Effector CD4-positive, alpha-beta T cell (primary cell): ENCODE results near the gene KCNK13.
"Not testable (repeated sequence)": the region's sequence is repeated elsewhere in the genome, so short reads cannot be mapped to it uniquely, and the experiment has no call there.

Experiments used
- DNase-seq: peaks from one replicate; pipeline ENCODE4 v3.0.0-alpha.2; 2020

KCNK13 gene

DNA sequence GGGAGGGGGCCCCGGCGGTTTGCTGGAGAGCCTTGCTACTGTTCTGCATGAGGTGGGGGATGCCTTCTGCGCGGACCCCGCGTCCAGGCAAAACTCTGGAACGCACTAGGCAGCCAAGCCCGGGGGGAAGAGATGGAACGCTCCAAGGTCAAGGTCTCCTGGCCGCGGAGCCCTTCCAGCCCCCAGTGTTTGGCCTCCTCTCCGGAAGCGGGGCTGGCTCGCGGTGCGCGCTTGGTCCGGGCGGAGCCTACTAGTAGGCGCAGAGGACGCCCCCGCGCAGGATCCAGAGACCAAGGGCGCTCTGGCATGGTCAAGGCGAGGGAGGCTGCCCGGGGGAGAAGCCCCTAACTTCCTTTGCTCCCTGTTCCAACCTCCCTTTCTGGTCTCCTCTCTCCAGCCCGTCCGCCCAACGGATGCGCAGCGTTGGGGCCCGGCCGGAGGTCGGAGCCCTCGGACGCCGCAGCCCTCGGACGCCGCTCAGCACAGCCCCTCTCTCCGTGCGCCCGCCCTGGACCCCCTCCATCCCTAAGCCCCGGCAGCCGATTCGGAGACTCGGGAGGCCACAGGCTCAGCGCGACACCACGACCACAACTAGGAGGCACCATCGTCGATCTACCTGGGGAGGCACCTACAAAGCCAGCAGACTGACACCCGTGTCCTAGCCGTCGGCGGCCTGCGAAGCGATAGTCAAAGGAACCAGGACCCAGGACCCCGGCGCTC is 669 bp upstream of the KCNK13 start:
- DNase-seq = no peak

DNA sequence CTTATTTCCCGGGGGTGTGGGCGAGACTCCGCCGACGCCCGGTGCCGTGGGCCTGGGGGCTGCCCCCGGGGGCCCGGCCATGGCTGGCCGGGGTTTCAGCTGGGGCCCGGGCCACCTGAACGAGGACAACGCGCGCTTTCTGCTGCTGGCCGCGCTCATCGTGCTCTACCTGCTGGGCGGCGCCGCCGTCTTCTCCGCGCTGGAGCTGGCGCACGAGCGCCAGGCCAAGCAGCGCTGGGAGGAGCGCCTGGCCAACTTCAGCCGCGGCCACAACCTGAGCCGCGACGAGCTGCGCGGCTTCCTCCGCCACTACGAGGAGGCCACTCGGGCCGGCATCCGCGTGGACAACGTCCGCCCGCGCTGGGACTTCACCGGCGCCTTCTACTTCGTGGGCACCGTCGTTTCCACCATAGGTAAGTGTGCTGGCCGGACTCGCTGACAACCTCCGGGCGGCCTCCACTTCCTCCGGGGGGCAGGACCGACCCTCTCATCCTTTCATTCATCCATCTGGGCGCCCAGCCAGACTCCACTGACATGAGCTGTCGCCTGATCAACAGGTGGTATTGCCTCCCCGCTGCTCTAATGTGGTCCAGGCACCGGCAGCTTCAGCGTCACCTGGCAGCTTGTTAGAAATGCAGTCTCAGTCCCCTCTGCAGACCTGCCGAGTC is 467 bp downstream of the KCNK13 start:
- DNase-seq = no peak

DNA sequence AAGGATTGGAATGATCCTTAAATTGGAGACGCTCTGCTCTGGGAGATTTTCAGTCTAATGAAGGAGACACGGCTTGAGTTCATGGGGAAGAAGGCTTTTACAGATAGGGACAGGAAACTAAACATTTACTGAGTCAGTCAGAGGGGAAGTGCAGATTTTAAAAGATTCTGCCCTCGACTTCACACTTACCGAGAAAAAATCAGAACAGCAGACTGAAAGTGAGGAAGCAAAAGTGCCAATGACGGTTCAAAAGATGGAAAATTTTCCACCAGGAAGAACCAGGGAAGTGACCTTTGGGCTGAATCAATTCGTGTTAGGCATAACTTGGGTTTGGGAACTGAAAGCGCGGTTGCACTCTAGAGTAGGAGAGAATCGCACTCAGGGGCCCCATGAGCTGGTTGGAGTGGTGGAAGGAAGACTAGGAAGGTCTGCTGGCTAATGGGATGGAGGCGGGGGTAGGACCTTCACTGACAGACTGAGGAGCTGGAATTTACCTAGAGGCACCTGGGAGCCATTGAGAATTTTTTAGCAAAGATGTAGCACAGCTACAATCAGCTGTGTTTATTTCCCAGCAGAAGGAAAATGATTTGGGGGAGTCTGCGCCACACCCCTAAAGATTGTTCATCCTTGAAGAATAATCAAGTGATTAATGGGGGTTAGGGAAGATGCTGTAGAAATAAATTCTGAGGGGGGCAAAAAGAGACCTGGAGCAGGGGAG is 1.2 kb downstream of the KCNK13 start:
- DNase-seq = no peak

DNA sequence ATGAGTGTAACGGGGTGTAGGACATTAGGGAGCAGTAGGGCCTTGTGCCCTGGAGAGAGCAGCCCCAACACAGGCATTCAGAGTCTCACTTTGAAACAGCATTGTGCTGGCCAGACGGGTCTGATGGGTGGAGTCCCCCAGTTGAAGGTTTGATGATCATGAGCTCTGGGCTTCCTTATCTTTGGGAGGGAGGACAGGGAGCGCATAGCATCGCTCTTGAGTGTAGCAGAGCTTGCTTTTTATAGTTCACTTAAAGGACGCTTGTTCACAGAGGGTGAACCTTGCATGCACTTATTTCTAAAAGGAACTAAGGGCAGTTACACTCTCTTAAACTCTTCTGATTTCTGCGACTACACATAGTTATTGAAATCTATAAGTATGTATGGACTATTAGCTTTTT is 10.6 kb downstream of the KCNK13 start:
- no peak for DNase-seq

DNA sequence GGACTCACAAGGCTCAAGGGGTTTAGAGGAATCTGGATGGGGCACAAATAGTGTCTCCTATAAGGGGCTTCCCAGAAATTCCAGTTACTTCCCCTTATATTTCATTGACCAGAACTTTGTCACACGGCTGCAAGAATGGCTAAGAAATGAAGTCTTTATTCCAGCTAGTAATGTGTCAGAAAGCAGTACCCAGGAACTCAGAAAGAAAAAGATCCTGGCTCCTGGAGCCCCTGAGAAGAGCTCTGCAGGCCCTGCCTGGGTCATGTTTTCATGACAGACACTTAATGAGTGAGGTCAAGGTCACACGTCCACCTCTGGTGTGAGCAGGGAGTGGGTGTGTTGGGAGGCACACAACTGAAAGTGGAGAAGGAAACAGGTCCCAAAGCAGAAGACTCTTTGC is 17.8 kb downstream of the KCNK13 start:
- no peak for DNase-seq

DNA sequence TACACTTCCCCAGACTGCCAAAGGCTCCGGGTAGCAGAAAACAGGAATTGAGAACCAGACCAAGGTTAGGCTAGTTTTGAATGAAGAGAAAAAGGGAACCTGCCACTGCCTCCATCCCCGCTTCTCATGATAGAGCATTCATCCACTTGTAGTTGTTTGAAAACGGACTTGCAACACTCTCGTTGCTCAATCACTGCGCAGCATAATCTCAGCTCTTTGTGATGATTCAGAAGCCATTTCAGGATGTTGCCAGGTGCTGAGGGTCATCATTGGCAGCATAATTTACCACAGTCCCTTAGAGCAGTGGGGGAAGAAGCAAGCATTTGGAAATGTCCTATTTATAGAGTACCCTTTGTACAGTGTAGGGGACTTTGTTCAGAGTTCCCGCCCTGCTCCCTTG is 25.6 kb downstream of the KCNK13 start:
- no peak for DNase-seq

DNA sequence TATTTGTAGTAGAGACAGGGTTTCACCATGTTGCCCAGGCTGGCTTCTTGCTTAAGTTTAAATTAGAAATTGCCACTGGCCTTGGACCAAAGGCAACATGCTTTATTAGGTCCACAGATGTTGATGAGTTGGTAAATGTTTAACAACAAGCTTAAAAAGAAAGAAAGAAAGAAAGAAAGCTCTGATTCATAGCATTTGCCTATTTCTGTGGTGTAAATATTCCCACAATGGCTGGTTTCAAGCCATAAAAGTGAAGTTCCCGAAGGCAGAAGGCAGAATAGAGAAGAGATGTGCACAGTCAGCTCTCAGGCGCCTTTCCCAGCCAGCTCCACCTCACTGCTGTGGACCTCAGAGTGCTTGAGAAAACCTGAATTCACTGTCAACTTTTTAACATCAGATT is 26.4 kb downstream of the KCNK13 start:
- DNase-seq = no peak

DNA sequence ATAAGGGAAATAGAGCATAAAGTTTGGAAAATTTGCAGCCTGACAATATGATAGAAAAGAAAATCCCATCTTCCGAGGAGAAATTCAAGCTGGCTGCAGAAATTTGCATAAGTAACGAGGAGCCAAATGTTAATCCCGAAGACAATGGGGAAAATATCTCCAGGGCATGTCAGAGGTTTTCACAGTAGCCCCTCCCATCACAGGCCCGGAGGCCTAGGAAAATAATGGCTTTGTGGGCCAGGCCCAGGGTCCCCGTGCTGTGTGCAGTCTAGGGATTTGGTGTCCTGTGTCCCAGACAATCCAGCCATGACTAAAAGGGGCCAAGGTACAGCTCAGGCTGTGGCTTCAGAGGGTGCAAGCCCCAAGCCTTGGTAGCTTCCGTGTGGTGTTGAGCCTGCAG is 27.7 kb downstream of the KCNK13 start:
- not testable (repeated sequence) for DNase-seq

DNA sequence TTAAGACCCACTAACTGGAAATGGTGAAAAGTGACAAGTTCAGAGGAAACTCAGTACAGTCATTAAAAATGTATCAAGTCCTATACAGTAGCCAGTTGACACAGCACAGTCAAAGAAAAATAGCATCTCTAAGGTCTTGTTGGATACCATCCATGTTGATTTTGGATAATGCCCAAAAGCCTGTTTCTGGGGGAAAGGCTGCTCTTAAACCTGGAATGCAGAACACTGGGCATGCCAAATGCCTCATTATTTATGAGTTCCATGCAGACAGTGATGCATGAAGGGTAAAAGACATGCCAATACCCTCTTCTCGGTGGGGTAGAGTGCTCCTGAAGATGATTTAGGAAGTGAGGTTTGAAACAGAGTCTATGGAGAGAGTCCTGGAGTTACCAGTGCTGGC is 29.6 kb downstream of the KCNK13 start:
- no peak for DNase-seq

DNA sequence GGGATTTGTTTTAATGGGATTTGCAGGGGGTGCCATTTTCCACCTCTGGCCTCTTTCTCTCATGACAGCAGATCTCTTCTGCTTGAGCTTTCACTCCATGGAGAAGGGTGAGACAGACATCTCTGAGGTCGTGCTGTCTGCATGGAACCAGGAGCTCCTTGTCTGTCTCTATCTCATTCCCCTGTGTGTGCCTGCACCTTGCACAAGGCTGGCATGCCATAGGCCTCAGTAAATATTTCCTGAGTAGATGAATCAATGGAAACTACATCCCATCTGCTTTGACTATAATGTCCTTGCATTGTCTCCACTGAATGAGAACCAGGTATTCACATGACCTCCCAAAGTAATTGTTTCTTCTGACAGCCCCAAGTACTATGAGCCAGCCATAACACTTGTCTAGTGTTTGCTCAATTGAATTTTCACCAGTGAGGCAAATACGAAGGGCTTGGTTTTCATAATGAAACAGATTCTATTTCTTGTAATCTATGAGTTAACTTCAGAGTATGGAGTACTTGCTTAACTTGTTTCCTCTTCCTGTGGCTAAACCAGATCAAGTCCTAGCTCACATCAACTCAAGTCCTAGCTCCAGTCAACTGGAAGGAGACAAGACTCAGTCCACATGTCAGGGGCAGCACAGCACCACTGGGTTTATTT is 32.3 kb downstream of the KCNK13 start:
- no peak for DNase-seq

DNA sequence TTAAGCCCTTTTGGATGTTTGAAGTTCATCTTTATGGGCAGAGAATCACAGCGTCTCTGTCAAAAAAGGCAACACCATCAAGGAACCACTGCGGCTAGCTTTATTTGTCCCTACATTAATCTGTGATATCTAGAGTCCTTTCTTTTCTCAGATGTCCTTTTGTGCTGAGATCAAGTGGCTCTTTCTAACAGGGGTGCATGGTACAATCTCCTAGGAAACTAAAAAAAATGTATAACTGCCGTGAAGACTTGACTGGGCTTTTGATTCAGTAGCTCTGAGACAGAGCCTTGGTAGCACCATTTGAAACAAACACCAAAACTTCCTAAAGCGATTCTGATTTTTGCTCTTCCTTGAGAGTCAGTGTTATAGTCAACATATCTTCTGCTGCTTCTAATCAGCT is 33.3 kb downstream of the KCNK13 start:
- DNase-seq = no peak

DNA sequence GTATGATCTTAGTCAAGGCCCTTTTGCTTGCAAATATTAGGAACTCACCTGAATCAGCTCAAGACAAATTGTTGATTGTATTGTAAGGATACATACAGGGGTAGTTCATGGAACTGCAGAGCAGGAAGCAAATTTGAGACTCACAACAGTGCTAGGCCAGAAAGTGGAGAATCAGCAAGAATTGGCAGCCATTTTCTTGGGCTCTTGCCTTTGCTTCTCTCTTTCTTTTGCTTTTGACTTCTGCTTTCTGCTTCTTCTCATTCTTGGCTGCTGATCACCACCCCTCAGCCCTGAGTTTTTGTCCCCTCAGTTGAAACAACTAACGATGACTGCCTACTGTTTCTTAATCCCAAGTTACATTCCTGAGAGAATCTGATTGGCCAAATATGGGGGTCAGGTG is 34.8 kb downstream of the KCNK13 start:
- DNase-seq = no peak

DNA sequence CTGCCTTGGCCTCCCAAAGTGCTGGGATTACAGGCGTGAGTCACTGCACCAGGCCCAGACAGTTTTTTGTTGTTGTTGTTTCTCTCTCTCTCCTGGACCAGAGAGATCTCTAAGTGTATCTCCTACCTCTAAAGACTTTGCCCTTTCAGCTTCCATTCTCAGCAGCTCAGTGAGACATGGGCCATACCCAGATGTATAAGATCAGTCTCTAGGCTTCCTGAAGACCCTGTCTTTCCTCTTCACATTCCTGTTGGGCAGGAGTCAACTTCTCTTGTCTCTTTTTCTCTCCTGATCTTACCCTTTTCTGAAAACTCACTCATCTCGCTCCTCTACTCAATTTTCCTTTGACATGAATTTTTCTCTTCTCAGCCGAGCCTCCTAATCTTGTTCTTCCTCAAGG is 42.0 kb downstream of the KCNK13 start:
- DNase-seq = no peak

DNA sequence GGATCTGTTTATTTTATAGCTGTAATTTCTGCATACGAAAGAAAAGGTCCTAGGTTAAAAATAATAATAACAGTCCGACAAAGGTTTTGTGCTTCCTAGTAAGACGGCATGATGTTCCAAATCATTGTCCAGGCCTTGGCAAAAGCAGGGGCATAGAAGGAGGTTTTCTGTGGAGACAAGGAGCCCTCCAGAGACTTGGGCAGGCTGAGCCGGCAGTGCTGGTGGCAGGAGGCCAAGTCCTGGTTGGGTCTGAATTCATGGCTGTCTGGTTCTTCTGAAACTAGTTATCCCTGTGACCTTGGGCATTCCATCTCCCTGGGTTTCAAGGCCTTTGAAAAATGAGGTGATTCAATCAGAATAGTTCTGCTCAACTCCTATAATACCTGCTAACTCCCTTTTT is 44.0 kb downstream of the KCNK13 start:
- DNase-seq = no peak

DNA sequence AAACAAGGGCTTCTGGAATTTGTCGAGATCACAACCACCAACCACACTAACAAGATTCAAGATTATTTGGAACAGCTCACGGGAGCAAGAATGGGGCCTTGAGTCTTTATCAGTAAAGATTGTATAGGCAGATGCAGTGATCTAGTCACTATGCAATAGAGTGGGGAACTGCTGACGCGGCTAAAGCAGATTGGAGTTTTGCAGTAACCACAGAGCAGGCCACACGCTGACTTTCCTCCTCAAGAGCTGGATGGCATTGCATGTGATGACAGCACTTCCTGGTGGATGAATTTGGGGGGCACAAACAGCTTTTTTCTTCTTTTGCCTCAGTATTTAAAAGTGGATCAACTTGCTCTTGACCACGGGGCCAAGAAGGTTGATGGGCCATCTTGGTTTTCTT is 46.0 kb downstream of the KCNK13 start:
- no peak for DNase-seq

DNA sequence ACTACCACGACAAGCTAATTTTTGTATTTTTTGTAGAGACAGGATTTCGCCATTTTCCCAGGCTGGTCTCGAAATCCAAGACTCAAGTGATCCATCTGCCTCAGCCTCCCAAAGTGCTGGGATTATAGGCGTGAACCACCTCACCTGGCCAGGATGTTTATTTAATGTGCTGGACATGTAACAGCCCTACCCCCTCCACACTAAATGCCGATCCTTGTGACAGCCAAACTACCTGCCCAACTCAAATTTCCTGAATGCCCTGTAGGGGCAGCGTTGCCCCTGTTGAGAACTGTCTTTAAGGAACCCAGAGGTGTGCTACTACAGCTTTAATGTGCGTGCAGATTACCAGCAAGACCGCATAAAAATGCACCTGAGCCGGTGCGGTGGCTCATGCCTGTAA is 48.1 kb downstream of the KCNK13 start:
- DNase-seq = no peak

DNA sequence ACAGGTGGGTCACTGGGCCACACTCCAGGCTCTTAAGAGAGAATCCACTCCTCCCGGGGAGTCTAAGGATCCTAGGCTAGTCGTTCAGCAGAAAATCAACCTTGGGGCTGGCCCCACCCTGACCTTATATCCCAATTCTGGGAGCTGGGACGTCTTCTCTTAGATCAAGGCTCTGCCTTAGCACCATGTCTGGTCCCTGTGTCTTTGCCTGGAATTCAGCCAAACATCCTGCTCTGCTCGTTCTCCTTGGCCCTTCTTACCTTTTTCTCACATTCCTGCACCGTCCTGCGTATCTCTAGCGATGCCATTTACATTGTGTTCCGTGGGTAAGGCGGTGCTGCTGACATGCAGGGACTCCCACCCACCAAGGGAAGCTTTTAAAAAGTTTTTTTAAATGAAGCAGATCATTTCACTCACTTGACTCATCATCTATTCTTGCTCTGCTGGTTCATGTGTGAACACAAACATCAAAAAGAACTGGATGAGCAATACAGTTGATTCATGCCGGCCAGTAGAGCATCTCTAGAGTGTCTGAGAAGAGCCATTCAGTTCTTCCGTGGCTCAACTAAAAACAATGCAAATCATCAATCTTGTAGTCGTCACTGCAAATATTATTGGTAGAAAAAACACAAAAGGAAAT is 50.2 kb downstream of the KCNK13 start:
- no peak for DNase-seq

DNA sequence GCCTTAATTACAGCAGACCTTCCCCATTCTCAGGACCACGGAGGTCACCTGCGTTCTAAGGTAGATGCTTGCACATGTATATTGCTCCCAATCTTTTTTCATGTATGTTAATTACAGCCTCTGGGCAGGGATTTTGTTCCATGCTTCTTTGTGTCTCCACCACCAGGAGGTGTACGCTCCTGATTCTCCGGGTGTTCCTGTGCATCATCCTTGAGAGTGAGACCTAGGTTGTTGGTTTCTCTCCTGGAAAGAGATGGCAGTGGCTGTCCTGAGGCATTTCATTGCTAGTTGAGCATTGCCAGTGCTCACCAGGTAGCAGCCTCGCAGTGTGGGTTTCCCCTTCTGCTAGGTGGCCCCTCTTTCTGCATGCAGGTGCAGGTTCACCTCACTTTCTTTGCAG is 52.8 kb downstream of the KCNK13 start:
- DNase-seq = no peak

DNA sequence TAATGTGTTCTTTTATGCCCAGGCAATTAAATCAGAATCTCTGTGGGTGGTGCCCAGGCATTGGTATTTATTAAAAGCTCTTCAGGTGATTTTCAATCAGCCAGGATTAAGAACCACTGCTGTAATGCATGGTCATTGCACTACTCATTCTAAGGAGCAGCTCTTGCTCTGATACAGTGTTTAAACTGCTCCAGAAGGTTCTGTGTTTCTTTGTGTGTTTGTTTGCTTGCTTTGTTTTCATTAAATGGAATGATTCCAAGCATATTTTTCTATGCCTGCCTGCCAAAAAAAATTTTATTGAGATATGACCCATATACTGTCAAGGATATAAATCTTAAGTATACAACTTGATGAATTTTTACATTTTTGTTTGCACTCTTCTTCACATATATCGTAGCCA is 54.0 kb downstream of the KCNK13 start:
- no peak for DNase-seq

DNA sequence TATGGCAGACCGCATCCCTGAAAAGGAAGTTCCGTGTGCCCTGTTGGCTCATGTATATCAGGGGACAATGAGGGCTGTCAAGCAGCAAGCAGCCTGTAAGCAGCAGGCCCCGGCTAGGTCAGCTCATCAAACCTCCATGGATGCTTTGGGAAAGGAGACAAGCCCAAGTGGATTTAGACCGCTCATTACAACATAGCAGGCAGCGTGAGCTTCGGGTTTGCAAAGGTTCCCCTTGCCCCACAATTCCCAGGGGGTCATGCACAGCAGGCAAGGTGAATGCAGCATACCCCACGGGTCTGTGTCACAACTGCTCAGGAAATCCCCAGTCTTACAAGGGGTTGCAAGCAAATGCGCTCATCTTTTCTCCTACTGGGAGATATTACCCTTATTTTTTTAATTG is 54.6 kb downstream of the KCNK13 start:
- no peak for DNase-seq

DNA sequence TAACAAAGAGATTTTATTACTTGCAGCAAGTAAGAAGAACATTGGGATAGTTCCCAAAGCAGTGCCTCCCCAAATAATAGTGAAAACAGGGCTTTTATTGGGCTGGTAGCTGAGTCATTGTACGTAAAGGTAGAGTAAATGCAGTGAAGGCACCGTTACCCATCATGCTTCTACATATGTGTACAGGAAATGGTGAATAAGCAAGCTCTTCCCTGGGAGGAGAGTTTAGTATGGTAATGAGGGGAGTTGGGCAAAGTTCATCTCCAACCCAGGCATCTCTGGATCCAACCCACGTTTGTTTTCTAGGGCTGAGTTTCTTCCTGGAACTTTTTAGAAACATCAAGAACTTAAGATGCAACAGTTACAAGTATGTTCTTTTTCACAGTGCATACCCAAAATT is 56.2 kb downstream of the KCNK13 start:
- no peak for DNase-seq

DNA sequence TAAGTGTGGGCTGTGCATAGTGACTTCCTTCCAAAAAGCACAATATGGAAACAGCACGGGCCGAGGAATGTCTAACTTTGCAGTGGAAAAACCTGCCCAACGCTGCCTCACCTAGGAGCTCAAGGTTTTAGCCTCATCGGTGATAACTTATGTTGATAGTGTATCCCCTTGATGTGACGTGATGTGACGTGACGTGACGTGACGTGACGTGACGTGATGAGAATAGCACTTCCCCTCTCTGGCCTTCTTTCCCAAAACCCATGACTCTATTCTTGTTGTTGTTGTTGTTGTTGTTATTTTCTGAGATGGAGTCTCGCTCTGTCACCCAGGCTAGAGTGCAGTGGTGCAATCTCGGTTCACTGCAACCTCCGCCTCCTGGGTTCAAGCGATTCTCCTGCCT is 64.5 kb downstream of the KCNK13 start:
- no peak for DNase-seq
